ENCODE results near the gene RNF144A.

GRCh38 chr2:6963727-6964126, 46.5 kb downstream of the RNF144A start:
- TF ChIP-seq EZH2 (IDR thresholded peaks at IDR 0.05; ENCODE audit: low read length, missing control alignments) (no peak), CTCF (conservative IDR thresholded peaks at IDR 0.05 in 1 of 2, IDR thresholded peaks at IDR 0.05 in 1 of 2; ENCODE audit: low read depth in 1 of 2, low read length in 2 of 2) (no peak)
